ENCODE data around the gene RSL1D1.

DNA sequence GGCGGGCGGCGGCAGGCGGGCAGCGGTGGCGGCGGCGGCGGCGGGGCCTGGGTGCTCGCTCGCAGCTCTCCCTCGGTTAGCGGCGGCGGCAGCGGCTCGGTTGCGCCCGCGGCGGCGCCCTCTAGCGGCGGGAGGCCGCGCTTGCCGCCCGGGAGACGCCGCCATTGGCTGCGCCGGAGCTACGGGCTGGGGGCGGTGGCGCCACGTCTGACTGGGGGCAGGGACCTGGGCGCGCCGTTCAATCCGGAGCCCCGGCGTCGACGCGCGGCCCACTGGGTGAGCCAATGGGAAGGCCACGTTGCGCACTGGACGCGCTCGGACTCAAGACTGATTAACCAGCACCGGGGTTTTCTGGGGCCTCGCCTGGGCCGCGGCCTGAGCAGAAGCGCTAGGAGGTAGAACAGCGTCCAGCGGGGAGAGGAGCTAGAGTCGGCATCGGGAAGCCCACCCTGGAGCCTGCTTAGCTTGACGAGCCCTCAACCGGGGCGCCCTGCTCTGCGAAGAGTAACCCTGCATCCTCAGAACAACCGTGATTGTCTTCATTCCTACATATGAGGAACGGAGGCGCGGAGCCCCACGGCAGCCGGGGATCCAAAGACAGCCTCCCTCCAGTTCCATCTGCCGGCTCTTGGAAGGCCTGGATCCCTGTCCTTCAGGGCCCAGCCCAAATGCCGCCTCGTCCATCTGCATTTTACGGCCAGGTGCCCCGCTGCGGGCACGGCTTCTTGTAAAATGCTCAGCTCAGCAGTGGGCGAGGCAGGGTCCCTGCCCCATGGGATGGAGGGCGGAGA is 54.0 kb downstream of the RSL1D1 start, which contains the start of gene ZC3H7A:
- TF ChIP-seq, protein P1, sequence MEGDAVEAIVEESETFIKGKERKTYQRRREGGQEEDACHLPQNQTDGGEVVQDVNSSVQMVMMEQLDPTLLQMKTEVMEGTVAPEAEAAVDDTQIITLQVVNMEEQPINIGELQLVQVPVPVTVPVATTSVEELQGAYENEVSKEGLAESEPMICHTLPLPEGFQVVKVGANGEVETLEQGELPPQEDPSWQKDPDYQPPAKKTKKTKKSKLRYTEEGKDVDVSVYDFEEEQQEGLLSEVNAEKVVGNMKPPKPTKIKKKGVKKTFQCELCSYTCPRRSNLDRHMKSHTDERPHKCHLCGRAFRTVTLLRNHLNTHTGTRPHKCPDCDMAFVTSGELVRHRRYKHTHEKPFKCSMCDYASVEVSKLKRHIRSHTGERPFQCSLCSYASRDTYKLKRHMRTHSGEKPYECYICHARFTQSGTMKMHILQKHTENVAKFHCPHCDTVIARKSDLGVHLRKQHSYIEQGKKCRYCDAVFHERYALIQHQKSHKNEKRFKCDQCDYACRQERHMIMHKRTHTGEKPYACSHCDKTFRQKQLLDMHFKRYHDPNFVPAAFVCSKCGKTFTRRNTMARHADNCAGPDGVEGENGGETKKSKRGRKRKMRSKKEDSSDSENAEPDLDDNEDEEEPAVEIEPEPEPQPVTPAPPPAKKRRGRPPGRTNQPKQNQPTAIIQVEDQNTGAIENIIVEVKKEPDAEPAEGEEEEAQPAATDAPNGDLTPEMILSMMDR (IDR thresholded peaks at IDR 0.05): peak; percentile 98
- no peak for TF ChIP-seq ZFX (IDR thresholded peaks at IDR 0.05; ENCODE audit: borderline replicate concordance)

Data from 22Rv1 (cell line).